Activated CD8-positive, alpha-beta memory T cell treated with anti-CD3 and anti-CD28 coated beads for 36 hours (primary cell): Measurements from ENCODE around the gene MINPP1. TPM values are rescaled to one million over a fixed set of nuclear protein-coding genes. Genes with fewer than 3 reads are reported as not detected.

Experiments
- CTCF ChIA-PET: fragments of 350-600 bp; sonication (Branson Sonifier 250); formaldehyde crosslinking; loops from one replicate; lab custom pipeline; 2021; ENCODE audit warnings: antibody characterized with exemption; lab: Charles Lee
- POLR2A ChIA-PET: fragments of 350-600 bp; sonication (Branson Sonifier 250); formaldehyde crosslinking; loops from one replicate; lab custom pipeline; 2021; ENCODE audit warnings: antibody characterized with exemption; lab: Charles Lee
- total RNA-seq, 2 experiments: library from RNA; stranded (reverse); gene quantifications; one replicate each; pipeline ENCODE4 v1.2.3, GENCODE V29; 2021

Gene MINPP1
- total RNA-seq, 2 experiments from 2014 or later = 14.5 to 15.2 TPM

GRCh38 chr10:87594181-87594580 is 89.5 kb downstream of the MINPP1 start:
- ChIA-PET CTCF (interaction anchor here (0.6 kb wide), 1 partner anchor 623 kb away, joined by 3 read pairs; no protein-coding TSS in a partner anchor), POLR2A (no interaction called here)

- POLR2A ChIA-PET = no interaction called here
These were observed 90.2 kb downstream of the MINPP1 start for GRCh38 chr10:87594864-87595263.

GRCh38 chr10:87596351-87596750 is 91.7 kb downstream of the MINPP1 start:
- POLR2A ChIA-PET = no interaction called here
- CTCF ChIA-PET = no interaction called here

More at GRCh38 chr10:87594864-87595263, 90.2 kb downstream of the MINPP1 start:
- CTCF ChIA-PET = no interaction called here

- POLR2A ChIA-PET = no interaction called here
- CTCF ChIA-PET = no interaction called here
These were observed 94.0 kb downstream of the MINPP1 start for GRCh38 chr10:87598700-87599099.

- POLR2A ChIA-PET = no interaction called here
These were observed 95.9 kb downstream of the MINPP1 start for GRCh38 chr10:87600581-87600980.

More at GRCh38 chr10:87600581-87600980, 95.9 kb downstream of the MINPP1 start:
- CTCF ChIA-PET = no interaction called here

Other genes with a start within 250 kb of the MINPP1 start
- 1 to 10 TPM; 1.5 to 1.6 TPM for gene NUTM2D, start 147.1 kb upstream of the MINPP1 start, total RNA-seq
- gene PAPSS2, start 155.0 kb downstream of the MINPP1 start, total RNA-seq = under 1 TPM; 0.04 to 0.11 TPM